Measurements from ENCODE around the gene ZNF483. TPM values are rescaled to one million over a fixed set of nuclear protein-coding genes. Genes with fewer than 3 reads are reported as not detected.
"Not testable (repeated sequence)": the region's sequence is repeated elsewhere in the genome, so short reads cannot be mapped to it uniquely, and the experiment has no call there.

ZNF483 gene
- total RNA-seq, 6 experiments from 2014 or later: 0.33 to 0.94 (median 0.84) TPM

GRCh38 chr9:111548623-111549022, 23.6 kb downstream of the ZNF483 start:
- DNase-seq: no peak
- Mint-ChIP-seq H3K4me1 (ENCODE audit: low read depth) (no peaks in the 10 kb centered on the region), H3K4me3 (no peak overlapping the region), H3K36me3 (ENCODE audit: low read depth) (peaks cover 58% of the 10 kb centered on the region), H3K9me3 (peaks cover 83% of the 10 kb centered on the region), H3K27ac (no peak overlapping the region), H3K27me3 (ENCODE audit: insufficient read depth) (no peaks in the 10 kb centered on the region; the same call in 1 of the 2 replicates)
- TF ChIP-seq CTCF (IDR thresholded peaks at IDR 0.05): no peak

- not testable (repeated sequence) for H3K4me1 Mint-ChIP-seq (ENCODE audit: low read depth); DNase-seq; H3K27ac Mint-ChIP-seq; H3K27me3 Mint-ChIP-seq (ENCODE audit: insufficient read depth); H3K4me3 Mint-ChIP-seq
- H3K36me3 Mint-ChIP-seq (ENCODE audit: low read depth): peaks cover 69% of the 10 kb centered on the region
- H3K9me3 Mint-ChIP-seq: peaks cover 70% of the 10 kb centered on the region
Measured at GRCh38 chr9:111555425-111555824, 30.4 kb downstream of the ZNF483 start.

- Mint-ChIP-seq H3K27ac (no peak overlapping the region), H3K4me3 (no peak overlapping the region), H3K4me1 (ENCODE audit: low read depth) (0 out of 2 replicates have a peak, but pooled peaks cover 6% of the 10 kb centered on the region), H3K9me3 (peaks cover 54% of the 10 kb centered on the region), H3K27me3 (ENCODE audit: insufficient read depth) (peaks cover 6% of the 10 kb centered on the region), H3K36me3 (ENCODE audit: low read depth) (peaks cover 75% of the 10 kb centered on the region)
- no peak for DNase-seq
- TF ChIP-seq CTCF (IDR thresholded peaks at IDR 0.05): no peak
Measured at GRCh38 chr9:111559000-111559610, 34.1 kb downstream of the ZNF483 start.

GRCh38 chr9:111561165-111561719, 36.3 kb downstream of the ZNF483 start:
- peaks cover 33% of the 10 kb centered on the region for H3K9me3 Mint-ChIP-seq

GRCh38 chr9:111566234-111566633, 41.3 kb downstream of the ZNF483 start:
- Mint-ChIP-seq H3K4me1 (ENCODE audit: low read depth) (no peaks in the 10 kb centered on the region), H3K9me3 (peaks cover 31% of the 10 kb centered on the region), H3K4me3 (no peak overlapping the region), H3K36me3 (ENCODE audit: low read depth) (peaks cover 70% of the 10 kb centered on the region), H3K27ac (no peak overlapping the region), H3K27me3 (ENCODE audit: insufficient read depth) (peaks cover 4% of the 10 kb centered on the region)
- no peak for TF ChIP-seq CTCF (IDR thresholded peaks at IDR 0.05)
- no peak for DNase-seq

More at GRCh38 chr9:111561165-111561719, 36.3 kb downstream of the ZNF483 start:
- H3K27ac Mint-ChIP-seq: no peak overlapping the region
- TF ChIP-seq CTCF (IDR thresholded peaks at IDR 0.05): no peak
- peaks cover 8% of the 10 kb centered on the region for H3K27me3 Mint-ChIP-seq (ENCODE audit: insufficient read depth)
- no peak overlapping the region for H3K4me3 Mint-ChIP-seq
- H3K4me1 Mint-ChIP-seq (ENCODE audit: low read depth): 0 out of 2 replicates have a peak, but pooled peaks cover 6% of the 10 kb centered on the region
- no peak for DNase-seq
- peaks cover 58% of the 10 kb centered on the region for H3K36me3 Mint-ChIP-seq (ENCODE audit: low read depth)

- not testable (repeated sequence) for H3K4me1 Mint-ChIP-seq (ENCODE audit: low read depth); DNase-seq; H3K27me3 Mint-ChIP-seq (ENCODE audit: insufficient read depth); H3K4me3 Mint-ChIP-seq; H3K27ac Mint-ChIP-seq
- Mint-ChIP-seq H3K9me3 (peaks cover 27% of the 10 kb centered on the region), H3K36me3 (ENCODE audit: low read depth) (peaks cover 71% of the 10 kb centered on the region)
Measured at GRCh38 chr9:111568127-111568526, 43.1 kb downstream of the ZNF483 start.

All from HFFc6 (cell line).